Esophagus squamous epithelium (tissue), 4 donors: ENCODE results near the gene SLC44A1.

Experiments used
- CTCF ChIP-seq, 6 experiments: fragments of 450-650 bp in 4 of 6; fragments of 200-600 bp in 2 of 6; sonication (generic) in 2 of 6; IDR thresholded peaks; one replicate each; pipeline ENCODE4 v1.5.1; 2016 to 2019; ENCODE audit warnings: antibody characterized with exemption in 6 of 6, mild to moderate bottlenecking in 4 of 6, moderate library complexity in 4 of 6
- POLR2A ChIP-seq, 4 donors: fragments of 450-650 bp; IDR thresholded peaks; one replicate each; pipeline ENCODE4 v1.6.1; 2017; ENCODE audit warnings: antibody characterized with exemption in 4 of 4, mild to moderate bottlenecking in 4 of 4, moderate library complexity in 3 of 4

GRCh38 chr9:105328872-105329718 lies 84.6 kb downstream of the SLC44A1 start:
- TF ChIP-seq CTCF (IDR thresholded peaks at IDR 0.05) (no peak), POLR2A (IDR thresholded peaks at IDR 0.05) (no peak)
